ENCODE measurements around the gene ZBTB46. TPM values are rescaled to one million over a fixed set of nuclear protein-coding genes. Genes with fewer than 3 reads are reported as not detected.

The ZBTB46 gene
- total RNA-seq, 1 donor from 2014 or later: 0.58 TPM

DNA sequence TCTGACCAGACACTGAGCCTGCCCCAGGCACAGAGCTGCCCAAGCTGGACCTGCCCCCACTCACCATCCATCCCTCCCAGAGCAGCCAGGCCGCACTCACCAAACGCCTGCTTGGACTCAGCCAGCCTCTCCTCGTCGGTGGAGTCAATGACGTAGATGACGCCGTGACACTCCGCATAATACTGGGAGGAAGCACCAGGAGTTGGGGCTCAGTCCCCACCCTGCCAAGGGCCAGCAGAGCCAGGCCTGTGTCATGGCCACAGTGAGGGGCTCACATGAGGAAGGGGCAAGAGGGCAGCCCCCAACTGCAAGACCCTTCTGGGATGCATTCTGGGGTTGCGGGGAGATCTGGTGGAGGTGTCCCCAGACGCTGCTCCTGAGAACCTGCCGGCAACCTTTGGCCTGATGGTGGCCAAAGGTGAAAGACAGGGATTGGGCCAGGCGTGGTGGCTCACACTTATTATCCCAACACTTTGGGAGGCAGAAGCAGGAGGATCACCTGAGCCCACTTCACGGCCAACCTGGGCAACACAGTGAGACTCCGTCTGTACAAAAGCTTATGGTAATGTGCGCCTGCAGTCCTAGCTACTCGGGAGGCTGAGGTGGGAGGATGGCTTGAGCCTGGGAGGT lies 128.9 kb downstream of the ZBTB46 start:
- DNase-seq (ENCODE audit: low read depth): no peak
- TF ChIP-seq, protein P1, sequence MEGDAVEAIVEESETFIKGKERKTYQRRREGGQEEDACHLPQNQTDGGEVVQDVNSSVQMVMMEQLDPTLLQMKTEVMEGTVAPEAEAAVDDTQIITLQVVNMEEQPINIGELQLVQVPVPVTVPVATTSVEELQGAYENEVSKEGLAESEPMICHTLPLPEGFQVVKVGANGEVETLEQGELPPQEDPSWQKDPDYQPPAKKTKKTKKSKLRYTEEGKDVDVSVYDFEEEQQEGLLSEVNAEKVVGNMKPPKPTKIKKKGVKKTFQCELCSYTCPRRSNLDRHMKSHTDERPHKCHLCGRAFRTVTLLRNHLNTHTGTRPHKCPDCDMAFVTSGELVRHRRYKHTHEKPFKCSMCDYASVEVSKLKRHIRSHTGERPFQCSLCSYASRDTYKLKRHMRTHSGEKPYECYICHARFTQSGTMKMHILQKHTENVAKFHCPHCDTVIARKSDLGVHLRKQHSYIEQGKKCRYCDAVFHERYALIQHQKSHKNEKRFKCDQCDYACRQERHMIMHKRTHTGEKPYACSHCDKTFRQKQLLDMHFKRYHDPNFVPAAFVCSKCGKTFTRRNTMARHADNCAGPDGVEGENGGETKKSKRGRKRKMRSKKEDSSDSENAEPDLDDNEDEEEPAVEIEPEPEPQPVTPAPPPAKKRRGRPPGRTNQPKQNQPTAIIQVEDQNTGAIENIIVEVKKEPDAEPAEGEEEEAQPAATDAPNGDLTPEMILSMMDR (conservative IDR thresholded peaks at IDR 0.05; ENCODE audit: low read depth, low read length): no peak
- no peak overlapping the region for H3K4me3 ChIP-seq (ENCODE audit: low read depth, low read length)

DNA sequence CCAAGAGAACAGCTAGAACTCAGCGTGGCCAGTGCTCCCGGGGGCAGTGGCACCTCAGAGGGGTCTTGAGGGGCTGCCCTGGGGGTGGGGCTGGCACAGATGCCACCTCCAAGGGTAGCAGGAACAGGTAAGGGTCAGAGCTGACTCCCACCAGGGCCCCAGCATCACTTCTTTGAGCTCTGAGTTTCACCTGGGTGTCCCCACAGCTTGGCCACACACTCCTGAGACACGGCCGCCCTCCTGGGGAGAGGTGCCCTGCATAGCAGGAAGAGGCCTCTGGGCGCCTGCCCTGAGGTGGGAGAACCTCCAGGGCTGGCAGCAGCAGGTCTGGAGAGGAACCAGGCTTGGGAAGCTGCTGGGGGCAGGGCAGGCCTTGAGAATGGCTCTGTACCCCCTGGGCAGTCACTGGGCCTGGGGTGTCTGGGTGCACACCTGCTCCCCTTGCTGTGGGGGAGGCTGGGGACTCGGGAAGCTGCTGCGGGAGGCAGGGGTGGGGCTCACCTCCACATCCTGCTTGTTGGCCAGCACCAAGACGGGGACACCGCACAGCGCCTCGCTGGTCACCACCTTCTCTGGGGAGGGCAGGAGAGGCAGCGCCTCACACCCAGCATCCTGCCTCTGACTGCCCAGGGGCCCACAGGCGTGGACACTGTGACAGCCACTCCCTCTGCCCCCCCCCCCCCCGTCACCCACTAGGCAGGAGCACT lies 129.6 kb downstream of the ZBTB46 start:
- no peak overlapping the region for H3K4me3 ChIP-seq (ENCODE audit: low read depth, low read length)
- no peak for DNase-seq (ENCODE audit: low read depth)
- TF ChIP-seq, protein P1 (conservative IDR thresholded peaks at IDR 0.05; ENCODE audit: low read depth, low read length): no peak

DNA sequence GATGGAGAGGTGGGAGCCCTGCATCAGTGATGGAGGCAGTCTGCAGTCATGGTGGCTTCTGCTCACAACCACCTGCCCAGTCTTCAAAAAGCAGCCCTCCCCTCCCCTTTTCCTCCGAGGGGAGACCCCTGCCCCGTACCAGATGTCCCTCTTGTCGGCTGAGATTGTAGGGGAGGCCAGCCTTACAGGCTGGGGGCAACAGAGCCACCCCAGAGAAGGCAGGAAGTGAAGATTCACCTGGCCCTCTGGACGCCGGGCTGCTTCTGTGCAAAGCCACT lies 130.1 kb downstream of the ZBTB46 start:
- TF ChIP-seq, protein P1 (conservative IDR thresholded peaks at IDR 0.05; ENCODE audit: low read depth, low read length): no peak
- H3K4me3 ChIP-seq (ENCODE audit: low read depth, low read length): no peak overlapping the region
- no peak for DNase-seq (ENCODE audit: low read depth)

DNA sequence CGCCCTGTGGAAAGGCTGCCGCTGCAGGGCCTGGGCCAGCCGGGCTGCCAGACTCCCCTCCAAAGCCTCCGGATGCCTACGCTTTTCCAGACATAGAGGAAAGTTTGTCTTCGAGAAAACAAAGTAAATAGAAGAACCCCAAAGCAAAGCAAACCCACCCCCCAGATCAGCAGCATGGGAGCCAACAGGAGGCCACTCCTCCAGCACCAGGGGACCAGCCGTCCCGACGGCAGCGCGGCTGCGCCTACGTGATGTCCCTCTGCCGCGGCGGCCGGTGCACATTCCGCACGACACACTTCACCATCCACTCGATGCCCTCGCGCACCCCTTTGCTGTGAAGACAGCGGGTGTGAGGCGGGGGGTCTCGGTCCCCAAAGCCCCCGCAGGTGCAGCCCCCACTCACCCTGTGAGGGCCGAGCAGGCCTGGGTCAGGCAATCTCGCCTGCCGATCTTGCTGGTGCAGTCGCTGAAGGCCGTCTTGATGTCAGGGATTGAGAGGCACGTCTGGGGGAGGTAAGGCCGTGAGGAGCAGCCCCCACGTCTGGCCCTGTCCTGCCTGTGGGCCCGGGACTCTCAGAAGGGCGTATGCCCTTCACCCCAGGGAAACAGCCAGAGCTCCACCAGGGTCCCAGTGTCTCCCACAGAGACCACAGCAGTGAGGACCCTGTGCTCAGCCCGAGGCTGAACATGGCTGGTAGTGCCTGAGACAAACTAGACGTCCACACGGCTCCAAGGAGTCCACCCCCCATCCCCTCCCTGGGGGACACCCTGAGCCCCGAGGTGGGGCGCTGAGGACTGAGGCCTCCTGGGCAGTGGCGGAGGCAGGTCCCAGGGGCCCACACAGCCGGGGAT lies 130.6 kb downstream of the ZBTB46 start:
- DNase-seq (ENCODE audit: low read depth): no peak
- H3K4me3 ChIP-seq (ENCODE audit: low read depth, low read length): no peak overlapping the region
- TF ChIP-seq, protein P1 (conservative IDR thresholded peaks at IDR 0.05; ENCODE audit: low read depth, low read length): no peak

DNA sequence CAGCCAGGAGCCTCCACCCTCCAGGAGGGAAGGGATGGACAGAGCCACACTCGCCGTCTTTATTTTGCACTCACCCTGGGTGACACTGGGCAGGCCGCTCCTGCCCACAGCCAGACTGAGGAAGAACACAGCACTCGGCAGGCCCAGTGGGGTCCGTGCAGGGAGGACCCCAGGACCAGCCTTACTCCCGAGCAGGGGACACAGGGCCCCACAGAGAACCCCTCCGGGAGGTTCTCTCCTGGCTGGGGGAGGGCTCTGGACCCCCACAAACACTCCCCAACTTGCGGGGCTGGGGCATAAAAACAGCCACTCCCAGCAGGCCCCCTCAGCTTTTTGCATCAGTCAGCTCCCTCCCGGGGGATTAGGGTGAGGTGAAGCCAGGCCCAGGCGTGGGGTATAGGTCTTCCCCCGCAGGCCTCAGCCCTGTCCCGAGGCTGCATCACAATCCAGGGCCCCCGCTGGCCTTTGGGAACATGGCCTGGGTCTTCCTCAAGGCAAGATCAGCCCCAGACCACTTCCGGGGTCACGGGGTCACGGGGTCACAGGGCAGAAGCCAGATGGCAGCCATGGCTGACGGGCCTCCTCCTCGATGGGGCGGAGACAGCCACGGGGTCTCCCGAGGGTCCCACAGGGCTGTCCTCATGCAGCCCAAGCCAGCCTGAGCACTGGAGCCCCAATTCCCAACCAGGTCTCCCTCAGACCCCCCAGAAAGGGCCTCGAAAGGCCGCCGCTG lies 131.4 kb downstream of the ZBTB46 start:
- TF ChIP-seq, protein P1 (conservative IDR thresholded peaks at IDR 0.05; ENCODE audit: low read depth, low read length): no peak
- peak overlapping the region; percentile 75 for H3K4me3 ChIP-seq (ENCODE audit: low read depth, low read length)
- DNase-seq (ENCODE audit: low read depth): no peak

DNA sequence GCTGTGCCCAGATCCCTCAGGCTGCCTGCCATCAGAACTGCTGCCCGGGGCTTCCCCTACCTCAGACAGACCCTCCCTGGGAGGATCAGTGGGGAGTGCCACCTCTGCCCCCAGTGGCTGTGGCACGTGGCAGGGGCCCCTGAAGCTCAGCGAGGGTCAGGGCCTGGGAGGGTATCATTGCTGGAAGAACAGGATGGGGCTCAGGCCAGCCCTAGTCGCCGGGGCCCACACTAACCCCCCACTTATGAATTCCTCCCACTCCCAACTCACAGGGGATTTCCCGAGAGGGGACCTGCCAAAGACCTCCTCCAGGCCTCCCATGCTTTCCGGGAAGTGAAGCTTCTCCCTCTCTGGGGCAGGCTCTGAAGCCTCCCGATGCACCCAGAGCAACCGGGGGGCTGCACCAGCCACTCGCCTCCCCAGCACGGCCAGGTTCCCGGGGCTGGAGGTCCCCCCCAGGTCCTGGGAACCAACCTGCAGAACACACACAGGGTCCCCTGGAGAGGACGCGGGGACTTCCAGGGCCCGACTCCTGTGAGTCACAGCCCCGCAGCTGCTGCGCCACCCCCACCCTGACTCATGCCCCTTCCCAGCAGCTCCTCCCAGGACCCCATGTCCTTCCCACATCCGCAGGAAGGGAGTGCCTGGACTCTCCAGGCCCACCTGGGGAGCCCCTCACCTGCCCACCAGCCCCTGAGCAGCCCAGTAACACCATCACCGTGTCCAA lies 132.2 kb downstream of the ZBTB46 start:
- TF ChIP-seq, protein P1 (conservative IDR thresholded peaks at IDR 0.05; ENCODE audit: low read depth, low read length): no peak
- H3K4me3 ChIP-seq (ENCODE audit: low read depth, low read length): peak overlapping the region; percentile 75
- DNase-seq (ENCODE audit: low read depth): no peak

Measured in epithelial cell of proximal tubule (primary cell).